NCI-H187 (cell line): ENCODE data around the gene C2CD4D.
"Not testable (repeated sequence)": the region's sequence is repeated elsewhere in the genome, so short reads cannot be mapped to it uniquely, and the experiment has no call there.

Source experiments
- DNase-seq, 2 experiments: peaks; one replicate each; lab custom pipeline; 2025; lab: John Stamatoyannopoulos, UW

The C2CD4D gene

DNA sequence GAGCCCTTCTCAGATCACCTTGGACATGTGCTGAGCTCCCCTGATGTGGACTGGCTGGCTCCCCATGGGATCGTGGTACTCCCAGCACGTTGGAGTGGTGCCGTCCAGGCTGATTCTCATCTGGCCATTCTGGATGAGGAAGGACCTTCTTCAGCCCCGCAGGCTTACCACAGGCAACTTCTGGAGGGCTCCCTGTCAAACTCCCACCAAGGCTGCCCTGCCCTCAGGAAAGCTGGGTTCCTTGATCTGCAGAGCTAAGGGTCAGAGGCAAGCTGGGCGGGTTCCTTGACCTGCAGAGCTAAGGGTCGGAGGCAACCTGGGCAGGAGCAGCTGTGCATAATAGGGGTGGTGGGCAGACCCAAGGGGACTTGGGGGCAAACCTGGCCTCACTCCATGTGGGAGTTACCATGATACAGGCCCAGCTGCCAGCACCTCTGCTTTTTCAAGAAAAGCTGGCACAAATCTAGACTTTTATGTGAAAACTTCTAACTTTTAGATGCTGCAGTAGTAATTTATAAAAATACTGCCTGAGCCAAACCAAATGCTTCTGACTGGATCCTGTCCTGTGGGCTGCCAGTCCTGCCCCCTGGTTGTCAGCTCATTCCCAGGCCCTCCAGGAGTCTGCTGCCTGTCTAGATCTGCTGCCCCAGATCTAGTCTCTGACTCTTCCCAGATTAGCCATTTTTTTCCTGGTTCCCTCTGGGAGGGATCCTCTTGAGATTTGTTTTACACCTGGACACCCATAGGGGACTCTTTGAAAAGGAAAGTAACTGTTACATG is 19.5 kb upstream of the C2CD4D start:
- no peak for DNase-seq

- no peak for DNase-seq
Measured at GRCh38 chr1:151858030-151858746, 18.6 kb upstream of the C2CD4D start.

DNA sequence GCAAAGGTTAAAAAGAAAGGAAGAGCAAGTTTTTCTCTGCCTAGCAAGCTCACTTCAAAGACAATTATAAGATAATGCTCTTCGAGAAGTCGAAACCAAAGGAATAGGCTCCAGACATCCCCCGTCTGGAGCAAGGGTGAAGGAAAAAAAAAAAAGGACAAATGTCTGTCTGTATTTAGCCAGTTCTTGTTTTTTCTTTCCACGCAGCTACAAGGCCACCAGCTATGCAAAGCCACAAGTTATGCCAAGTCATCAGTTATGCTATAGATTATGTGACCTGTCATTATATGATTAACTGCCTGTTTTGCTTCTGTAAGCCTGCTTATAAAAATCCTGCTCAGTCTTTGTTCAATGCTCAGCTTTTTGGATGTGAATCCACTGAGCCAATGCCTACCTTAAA is 16.3 kb upstream of the C2CD4D start:
- DNase-seq, result no peak

GRCh38 chr1:151855516-151855915 is 15.9 kb upstream of the C2CD4D start:
- DNase-seq, result not testable (repeated sequence)

DNA sequence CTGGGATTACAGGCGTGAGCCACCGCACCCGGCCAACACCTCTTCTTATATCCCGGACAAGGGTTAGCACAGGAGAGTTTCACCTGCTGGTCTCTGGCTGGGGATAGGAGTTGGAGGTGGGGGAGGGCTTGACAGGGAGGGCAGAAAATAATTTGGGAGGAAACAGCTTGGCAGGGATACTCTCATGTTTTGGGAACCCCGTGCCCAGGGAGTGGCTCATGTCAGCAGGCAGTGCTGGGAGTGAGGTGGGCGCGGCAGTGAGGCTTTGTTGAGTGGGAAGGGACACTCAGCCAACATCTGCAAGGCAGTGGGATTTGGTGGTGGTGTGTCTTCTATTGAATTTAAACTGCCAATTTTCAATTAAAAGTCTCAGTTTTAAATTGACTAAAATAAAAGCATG is 15.0 kb upstream of the C2CD4D start:
- no peak for DNase-seq

DNA sequence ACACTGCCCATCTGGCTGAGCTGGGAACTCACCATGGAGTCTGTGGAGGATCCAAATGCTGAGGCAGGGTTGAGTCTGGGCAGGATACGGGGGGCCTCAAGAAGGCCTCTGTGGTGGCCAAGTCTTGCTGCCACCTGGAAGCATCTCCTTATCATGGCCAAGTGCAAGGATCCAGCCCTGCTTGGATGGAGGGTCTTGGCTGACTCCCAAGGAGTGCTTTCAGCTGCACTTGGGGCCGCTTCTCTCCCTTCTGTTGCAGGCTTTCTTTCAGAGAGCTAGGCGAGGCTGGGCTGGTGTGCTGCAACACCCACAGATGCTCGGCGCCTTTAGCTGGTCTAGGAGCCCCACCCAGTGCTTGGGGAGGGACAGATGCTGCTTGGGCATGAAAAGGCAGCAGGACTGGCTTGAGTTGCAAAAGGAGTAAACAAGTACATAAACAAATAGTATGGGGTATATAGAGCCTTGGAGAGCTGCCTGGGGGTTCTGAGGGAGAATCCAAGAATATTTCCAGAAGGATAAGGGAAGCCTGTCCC is 13.9 kb upstream of the C2CD4D start, which contains the start of gene THEM5:
Gene THEM5, minus strand, starts transcription at position 302 of the 533 bp plus-strand sequence. Its CDS starts 147 bp downstream, at position 155.
- no peak for DNase-seq

DNA sequence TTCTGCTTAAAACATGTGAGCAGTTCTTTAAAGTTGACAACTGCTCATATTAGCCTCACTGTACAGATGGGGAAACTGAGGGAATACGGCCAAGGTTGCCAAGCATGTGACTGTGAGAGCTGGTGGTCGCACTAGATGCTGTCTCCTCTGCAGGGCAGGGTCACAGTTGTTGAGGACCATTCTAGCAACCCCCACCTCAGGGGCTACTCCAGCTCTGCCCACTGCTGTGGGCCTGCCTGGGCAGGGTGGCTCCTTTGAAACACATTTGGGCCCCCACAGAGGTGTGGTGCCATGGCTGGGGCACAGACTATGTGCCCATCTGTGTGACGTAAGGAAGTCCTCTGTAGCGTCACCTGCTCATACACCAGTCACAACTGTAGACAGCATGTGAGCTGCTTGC is 13.1 kb upstream of the C2CD4D start:
- no peak for DNase-seq

- DNase-seq, result no peak
Measured at GRCh38 chr1:151851886-151852285, 12.3 kb upstream of the C2CD4D start.

DNA sequence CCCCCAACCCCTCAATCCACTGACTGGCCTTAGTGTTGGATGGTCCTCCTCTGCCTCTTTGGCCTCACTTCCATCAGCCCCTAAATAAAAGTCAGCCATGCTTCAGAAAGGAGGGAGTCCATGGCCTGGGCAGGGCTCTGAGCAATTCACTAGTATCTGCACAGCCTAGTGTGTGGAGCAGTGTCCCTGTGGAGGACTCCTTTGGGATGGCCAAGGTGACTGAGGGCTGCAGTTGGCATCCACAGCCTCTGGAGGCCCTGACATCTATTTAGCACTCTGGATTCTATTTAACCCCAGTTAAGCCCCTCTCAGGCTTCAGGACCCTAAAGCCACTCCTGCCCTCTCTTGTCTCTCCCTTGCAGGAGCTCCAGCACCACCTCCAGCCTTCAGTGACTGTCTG is 10.3 kb upstream of the C2CD4D start:
- no peak for DNase-seq

- DNase-seq, result no peak
Measured at GRCh38 chr1:151849126-151849525, 9.5 kb upstream of the C2CD4D start.

DNA sequence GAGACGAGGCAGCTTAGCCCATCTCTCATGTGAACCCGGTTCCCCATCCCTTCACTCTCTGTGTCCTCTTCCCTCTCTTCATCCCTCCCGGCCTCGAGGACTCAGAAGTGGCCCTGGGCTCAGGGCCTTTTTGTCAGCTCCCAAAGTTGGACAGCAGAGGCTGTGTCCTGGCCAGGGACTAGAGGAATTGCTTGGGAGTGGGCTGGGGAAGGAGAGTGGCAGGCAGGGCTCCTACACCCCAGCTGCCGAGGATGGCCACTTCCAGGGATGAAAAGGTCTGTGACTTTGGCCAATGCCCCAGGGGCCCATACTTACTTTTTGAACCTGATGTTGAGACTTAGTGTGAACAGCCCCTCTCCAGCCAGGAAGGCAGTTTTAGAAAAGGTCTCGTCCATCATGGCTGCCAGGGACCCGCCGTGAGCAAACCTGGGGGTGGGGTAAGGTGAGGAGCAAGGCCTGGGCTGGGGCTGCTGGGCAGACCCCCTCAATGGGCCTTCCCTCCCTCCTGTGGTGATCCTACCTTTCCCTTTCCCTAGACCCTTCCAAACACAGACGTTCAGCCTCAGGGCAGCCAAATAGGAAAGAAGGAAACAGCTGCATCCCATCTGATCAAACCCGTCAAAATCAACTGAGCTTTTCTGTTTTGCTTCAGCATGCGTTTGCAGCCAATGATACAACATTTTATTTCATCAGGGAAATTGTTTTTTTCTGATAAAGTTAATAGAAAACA is 8.4 kb upstream of the C2CD4D start:
- no peak for DNase-seq

- DNase-seq, result no peak
Measured at GRCh38 chr1:151846686-151847237, 7.1 kb upstream of the C2CD4D start.

- DNase-seq, result no peak
Measured at GRCh38 chr1:151846062-151846568, 6.5 kb upstream of the C2CD4D start.

DNA sequence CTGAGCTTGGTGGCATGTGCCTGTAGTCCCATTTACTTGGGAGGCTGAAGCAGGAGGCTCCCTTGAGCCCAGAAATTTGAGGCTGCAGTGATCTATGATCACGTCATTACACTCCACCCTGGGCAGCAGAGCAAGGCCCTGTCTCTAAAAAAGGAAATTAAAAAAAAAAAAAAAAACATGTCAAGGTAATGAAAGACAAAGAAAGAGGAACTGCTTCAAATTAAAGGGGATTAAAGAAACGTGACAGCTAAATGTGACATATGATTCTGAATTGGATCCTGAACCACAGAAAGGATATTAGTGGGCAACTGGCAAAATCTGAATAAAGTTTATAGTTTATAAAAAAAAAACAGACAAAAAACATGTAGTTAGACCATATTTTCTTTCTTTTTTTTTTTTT is 3.8 kb upstream of the C2CD4D start:
- DNase-seq, result no peak

- DNase-seq, result no peak
Measured at GRCh38 chr1:151841141-151841540, 1.5 kb upstream of the C2CD4D start.

DNA sequence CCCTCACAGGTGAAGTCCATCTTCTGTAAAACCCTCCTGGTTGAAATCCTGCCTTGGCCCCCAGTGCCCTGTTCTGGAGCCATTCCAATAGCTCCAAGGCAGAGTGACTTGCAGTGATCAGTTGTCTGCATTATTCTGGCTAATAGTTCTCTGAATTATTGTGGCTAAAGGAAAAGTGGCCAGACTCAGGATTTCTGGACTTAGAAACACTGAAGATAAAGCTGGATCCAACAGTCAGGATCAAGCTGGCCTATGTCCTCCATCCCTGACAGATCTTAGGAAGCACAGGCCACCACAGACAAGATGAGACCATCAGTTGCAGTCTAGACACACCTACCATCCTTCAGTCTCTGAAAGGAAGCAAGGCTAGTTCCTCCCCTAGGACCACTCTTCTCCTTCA is 801 bp upstream of the C2CD4D start:
- no peak for DNase-seq

DNA sequence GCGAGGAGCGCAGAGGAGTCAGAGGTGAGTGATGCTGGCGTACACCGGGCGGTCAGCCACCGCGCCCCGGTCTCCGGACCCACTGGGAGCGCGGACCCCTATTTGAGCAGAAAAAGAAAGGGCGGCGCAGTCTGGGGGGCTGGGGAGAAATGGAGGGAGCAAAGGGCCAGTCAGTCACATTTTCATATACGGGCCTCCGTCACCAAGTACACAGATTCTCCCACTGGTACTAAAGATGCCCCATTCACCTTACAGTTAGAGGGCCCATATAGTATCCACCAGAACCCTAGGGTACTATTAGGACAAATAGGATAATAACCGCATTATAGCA is 573 bp downstream of the C2CD4D start:
- DNase-seq, result no peak

DNA sequence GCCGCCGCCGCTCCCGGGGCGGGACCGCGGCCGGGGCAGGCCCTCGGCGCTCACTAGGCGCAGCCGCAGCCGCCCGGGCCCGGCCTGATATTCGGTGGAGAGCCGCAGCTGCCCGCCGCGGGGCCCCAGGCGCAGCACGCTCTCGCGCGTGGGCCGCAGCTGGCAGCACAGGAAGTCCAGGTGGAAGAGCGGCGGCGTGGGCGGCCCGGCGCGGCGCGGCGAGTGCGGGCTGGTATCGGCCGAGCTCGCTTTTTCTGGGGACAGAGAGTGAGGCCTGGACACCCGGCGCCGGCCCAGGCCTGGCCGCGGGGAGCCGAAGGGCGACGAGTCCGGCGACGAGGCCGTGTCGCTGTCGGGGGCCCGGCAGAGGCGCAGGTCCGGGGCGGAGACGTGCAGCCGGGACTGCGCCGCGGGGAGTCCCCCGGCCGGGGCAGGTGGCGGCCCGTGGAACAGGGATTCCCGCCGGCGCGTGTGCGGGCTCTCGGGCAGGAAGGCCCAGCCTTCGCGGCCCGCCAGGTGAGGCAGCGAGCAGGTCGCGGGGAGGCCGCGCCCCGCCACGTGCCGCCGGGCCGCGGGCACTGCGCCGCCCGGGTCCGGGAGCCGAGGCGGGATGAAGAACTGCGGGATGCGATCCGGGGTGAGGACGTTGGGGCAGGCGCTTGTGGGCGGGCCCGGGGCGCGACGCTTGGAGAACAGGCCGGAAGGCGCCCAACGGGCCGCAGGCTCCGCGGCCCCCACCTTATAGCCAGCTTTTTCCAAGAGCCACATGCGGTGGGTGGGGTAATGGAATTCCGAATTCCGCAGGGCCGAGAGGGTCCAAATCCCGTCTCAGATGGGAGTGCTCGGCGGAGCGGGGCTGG is 1.2 kb downstream of the C2CD4D start:
- DNase-seq, result no peak

DNA sequence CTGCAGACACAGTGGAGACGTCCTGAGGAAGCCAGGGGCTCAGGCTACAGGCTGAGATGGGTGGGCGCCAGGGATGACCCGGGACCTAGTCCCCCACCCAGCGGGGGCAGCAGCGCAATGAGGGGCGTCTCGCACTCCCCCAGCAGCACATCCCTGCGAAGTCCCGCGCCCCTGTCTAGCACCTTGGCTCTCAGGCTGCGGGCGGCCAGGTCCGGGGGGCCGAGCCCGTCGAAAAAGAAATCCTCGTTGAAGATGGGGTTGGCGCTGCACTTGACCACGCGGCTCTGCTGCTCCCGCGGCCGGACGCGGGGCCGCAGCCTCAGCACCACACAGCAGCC is 1.8 kb downstream of the C2CD4D start:
- DNase-seq, result no peak

DNA sequence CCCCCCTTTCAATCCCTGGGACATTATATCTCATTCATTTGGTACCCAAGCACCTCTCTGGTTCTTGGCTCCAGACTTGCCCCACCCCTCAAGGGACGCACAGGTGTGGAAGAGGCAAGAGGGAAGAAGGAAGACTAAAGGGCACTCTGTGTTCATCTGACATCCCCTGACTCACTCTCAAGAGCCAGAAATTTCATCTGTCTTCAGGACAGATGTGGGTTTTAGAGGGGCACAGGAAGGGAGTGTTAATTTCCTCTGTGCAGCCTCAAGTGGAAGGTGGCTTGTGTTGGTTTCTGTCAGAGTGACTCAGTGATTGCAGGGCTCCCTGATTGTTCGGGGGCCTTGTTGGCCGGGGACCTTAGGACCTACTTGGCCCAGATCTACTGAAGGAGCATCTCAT is 2.4 kb downstream of the C2CD4D start:
- DNase-seq, result no peak

GRCh38 chr1:151835596-151835995 is 4.0 kb downstream of the C2CD4D start:
- DNase-seq, result no peak
